Measurements from ENCODE around the gene MYLK.

The MYLK gene

DNA sequence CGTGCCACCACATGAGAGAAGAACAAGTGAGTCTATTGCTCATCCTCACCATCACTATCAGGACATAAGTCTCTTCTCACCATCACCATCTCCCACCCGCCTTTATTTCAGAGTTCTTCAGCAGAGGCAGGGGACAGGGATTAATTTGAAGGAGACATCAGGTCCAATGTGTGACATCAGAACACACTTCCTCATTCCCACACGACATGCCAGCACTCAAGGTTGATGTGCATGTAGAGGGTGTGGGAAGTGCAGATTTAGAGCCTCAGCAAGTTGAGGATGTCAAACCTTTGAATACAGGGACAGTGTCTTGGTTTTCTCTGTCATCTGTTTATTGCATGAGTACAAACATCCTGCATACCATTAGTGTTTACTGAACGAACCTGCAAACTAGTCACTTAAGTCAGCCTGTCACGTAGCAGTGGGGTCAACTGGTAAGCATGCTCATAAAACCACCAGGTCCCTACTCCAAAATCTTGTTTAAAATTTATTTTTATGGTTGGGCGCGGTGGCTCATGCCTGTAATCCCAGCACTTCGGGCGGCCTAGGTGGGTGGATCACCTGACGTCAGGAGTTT lies 104.4 kb downstream of the MYLK start:
- in situ Hi-C loops (cut with HindIII; ENCODE audit: low sequenced_read_pairs) = no loop called here

DNA sequence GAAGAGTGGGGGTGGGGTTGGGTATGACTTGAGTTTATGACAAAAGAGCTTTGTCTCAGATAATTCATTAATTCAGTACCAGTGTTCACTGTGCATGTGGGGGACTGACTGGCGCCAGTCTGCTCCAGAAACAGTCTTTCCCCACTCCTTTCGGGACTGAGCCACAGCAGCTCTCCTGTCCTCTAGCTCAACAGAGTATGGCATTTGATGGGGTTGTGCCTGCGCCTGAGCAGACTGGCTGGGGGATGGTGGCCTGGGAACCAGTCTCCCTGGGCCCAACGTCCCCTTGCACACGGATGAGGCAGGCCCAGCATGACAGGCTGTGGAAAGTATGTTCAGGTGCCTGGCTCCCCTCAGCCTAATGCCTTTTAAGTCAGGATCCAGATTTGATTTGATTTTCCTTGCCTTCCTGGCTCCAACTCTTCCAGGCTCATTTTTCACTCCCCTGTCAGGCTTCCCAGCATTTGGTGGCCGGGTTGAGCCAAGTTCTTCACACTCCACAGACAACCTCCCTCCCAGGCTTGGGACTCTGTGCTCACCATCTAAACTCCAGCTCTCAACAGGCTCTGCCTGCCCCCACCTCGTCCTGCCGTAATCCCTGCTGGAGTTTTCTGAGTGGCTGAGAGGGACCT lies 105.0 kb downstream of the MYLK start:
- in situ Hi-C loops (cut with HindIII; ENCODE audit: low sequenced_read_pairs) = no loop called here

DNA sequence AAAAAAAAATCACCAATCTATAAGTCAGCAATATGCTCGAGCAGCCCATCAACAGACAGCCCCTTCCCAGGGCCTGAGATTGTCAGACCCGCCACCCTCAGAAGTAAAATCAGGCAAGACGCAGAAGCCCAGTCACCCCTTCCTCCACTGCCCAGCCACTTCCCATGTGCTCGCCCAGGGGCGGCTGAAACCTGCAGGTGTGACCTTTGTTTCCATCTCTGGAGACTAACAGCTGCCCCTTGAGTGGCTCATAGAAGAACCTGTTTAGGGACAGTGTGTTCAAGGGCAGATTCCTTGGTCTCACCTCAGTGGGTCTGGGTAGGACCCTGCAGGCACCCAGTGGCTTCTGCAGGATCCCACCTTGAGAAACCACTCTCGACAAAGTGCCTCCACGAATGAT lies 105.6 kb downstream of the MYLK start:
- in situ Hi-C loops (cut with HindIII; ENCODE audit: low sequenced_read_pairs) = no loop called here

DNA sequence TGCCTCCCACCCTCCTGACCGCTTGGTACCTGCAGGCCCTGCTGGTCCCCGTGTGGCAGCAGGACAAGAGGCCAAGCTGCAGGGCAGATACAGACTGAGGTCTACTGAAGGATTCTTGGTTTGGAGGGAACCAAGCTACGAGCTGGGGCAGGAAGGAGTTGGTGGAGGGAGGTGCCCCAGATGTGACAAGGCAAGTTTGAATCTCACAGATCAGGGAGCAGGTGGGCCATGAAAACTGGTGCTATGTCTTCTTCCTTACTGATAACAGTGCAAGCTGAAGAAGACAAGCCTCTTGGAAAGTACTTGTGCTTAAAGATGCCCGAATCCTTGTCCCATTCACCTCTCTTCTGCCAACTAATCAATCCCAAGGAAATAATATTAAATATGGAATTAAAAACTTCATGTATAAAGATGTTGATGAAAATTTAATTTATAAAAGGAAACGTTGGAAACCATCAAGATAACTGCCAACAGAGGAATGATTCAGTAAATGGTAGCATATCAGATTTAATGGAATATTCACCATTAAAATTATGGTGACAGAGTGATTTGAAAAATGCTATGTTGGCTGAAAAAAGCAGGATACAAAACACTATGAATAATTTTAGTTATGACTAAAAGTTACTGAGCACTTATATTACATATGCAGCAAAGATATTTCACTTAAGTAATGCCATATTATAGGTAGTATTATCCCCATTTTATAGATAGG lies 107.9 kb downstream of the MYLK start:
- in situ Hi-C loops (cut with HindIII; ENCODE audit: low sequenced_read_pairs) = no loop called here

DNA sequence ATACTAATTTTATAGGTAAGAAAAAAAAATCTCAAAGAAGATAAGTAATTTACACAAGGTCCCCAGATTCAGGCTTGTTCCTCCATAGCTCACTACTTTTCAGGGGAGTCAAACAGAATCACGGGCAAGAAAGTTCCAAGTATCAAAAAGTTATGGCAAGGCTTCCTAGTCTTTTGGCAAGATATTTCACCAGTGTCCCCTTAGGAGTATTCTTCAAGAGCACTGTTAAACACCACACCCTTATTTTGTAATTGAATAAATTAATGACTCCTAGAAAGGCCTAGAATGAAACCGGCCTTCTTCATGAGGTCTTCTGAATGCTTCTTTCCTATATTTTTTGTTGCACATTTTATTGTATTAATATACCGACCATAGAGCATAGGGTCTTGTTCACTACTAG lies 109.7 kb downstream of the MYLK start:
- in situ Hi-C loops (cut with HindIII; ENCODE audit: low sequenced_read_pairs) = no loop called here

DNA sequence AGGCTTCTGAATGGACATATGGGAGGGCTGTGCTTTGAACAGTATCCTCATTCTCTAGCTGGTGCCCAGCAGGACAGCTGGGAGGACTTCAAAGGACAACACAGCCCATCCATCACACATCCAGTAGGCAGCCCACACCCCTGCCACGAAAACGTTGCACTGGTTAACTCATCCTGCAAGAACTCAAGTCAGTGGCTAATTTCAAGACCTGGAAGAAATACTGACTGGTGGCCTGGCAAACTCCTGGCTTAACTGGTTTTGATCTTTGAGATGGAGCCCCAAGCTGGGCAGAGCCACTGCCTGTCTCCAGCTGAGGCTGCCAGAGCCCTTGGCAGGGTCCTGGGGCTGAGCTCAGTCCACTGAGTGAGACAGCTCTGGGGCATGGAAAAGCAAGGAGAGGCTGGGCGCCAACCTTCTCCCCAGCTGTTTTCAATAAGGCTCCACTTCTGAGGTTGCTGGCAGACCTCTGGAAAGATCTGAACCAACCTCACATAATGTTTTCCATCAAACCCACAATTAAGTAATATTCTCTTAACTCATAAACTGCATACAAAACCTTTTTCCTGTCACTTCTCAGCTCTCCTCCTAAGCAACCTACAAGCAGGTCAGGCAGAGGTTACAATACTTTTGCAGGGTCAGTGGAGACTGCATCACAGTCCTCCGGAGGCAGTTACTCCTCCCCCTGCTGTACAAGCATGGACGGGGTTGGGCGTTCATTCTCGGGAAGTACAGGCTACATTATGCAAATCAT lies 110.3 kb downstream of the MYLK start:
- in situ Hi-C loops (cut with HindIII; ENCODE audit: low sequenced_read_pairs) = no loop called here

DNA sequence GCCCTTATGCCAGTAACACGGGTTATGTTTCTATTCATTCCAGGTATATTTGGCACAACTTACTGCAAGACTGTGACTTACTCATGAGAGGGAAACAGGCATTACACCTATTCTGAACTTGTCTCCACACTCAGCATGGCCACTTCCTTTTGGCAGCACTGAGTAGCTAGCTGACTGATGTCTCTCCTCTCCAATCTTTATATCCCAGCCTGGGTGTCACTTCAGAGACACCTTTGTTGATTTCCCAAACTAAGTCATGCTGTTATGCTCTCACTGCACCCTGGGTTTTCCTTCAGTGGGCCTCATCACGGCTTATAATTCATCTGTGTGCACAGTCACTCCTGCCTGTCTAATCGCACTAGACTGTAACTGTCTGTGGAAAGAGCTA lies 114.8 kb downstream of the MYLK start:
- in situ Hi-C loops (cut with HindIII; ENCODE audit: low sequenced_read_pairs) = no loop called here

DNA sequence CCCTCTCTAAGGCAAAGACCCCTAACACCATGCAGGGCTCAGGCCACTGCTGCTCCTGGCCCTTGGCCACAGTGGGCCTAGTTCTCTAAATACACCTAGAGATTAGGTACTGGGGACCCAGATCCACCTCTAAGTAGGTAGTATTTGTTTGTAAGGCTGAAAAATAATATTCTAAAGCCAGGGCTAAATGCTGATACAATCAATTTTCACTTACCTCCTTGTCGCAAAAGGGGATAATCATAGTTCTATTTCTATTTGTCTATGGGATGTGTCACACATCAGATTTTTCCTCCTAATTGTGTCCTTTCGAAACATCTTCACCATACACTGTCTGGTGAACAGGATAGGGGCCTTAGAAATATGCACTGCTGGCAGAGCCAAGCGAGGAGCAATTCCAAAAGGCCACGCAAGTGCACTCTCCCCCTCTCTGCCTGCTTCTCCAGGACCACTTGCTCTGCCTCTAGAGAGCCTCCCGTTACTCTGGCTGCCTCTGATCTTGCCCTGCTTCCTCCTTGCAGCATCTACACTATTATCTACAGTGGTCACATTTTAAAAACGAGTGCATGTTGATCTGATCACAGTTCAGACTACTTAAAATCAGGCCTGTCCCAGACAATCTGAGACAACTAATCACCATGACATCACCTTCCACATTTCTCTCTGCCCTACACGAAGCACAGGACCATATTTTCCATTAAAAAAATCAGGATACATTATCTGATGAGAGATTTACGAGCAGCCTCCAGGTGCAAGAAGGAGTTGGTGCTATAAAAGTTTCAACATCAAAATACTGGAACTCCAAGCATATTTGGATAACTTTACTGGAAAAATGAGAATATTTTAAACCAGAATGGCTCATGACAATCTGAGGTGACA lies 115.4 kb downstream of the MYLK start:
- in situ Hi-C loops (cut with HindIII; ENCODE audit: low sequenced_read_pairs) = no loop called here

DNA sequence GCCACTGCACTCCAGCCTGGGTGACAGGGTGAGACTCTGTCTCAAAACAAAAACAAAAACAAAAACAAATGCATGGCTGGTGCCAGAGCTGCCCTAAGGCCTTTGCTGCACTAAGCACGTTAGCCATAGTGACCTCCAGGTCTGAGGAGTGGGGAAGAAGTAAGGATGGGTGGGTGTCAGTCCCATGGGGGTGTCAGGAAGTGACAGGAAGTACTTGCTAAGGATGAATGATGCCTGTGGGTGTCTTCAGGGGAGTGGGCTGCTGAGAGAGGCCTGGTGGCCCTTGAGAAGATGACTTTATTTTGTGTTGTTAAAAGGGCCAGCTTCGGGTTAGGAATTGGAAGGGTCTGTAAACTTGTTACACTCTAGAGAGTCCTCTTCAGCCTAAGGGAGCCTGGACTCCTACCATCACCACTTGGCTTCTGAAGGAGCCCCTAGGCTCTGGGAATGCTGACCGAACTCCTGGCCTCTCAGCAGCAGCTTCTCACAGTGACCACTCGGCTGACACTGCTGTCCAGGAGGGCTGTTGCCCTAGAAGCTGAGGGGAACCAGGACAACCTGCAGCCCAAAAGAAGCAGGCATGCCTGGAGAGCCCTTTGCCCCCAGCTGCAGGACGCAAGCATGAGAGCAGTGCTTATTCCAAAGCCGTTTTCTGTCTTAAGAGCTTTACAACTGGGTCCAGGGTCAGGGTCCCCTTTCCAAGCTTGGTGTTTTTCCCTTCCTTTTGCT lies 116.4 kb downstream of the MYLK start:
- in situ Hi-C loops (cut with HindIII; ENCODE audit: low sequenced_read_pairs) = no loop called here

DNA sequence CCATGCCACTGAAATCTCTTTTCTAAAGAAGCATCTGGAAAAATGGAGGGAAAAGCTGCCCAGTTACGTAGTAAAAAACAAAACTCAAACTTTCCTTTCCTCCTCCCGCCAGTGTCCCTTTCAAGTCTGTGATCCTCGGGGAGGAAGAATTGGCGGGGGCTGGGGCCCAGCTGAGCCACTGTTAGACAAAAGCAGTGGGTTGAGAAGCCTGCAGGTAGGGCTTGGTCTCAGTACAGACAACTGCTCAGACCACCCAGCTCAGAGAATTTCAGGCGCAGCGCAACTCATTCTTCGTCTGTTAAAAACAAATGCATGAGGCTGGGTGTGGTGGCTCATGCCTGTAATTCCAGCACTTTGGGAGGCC lies 117.1 kb downstream of the MYLK start:
- in situ Hi-C loops (cut with HindIII; ENCODE audit: low sequenced_read_pairs) = no loop called here

DNA sequence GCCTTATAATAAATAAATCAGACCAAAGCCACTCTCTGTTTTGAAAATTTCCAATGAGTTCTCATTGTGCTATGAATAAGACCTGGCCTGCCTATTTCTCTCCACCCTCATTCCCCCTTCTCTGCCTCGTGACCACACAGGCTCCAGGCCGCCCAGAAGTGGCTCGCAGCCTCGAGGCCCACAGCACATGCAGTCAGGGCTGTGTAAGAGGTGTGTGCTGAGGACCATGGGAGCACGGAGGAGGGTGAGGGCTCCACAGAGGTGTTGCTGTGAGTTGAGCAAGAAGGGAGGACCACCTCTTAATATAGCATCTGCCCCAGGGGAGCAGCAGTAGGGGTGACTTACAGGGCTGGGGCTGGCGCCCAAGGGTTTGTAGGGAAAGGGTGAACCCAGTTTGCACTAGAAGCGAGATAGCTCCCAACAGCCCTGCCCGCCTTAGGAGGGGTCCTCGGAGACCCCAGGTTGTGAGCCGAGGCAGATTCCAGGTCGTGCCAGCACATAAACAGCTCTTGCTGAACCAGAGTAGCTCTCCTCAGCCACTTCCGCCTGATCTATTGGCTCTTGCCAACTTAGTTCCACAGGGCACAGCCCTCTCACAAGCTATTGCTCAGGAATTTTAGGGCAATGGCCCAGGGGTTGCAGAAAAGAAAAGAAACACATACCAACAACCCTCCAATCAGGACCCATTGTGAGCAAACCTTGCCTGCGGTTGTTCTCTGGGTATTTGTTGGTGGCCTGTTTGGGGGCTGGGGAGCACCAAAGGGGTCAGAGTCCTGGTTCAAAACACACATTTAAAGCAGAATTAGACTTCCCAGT lies 117.7 kb downstream of the MYLK start:
- in situ Hi-C loops (cut with HindIII; ENCODE audit: low sequenced_read_pairs) = no loop called here

DNA sequence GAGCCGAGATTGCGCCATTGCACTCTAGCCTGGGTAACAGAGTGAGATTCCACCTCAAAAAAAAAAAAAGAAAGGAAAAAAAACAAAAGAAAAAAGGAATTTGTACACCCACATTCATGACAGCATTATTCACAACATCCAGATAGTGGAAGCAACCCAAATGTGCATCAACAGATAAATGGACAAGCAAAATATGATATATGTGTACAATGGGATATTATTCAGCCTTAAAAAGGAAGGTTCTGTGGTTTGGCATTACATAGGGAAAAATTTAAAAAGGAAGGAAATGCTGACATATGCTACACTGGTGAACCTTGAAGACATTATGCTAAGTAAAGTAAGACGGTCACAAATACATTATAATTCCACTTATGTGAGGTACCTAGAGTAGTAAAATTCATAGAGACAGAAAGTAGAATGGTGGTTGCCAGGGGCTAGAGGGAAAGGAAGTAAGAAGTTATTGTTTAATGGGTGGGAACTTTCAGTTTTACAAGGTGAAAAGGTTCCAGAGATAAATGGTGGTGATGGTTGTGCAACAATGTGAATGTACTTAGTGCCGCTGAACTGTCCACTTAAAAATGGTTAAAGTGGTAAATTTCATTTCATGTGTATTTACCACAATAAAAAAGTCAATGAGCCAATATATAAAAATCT lies 118.5 kb downstream of the MYLK start:
- in situ Hi-C loops (cut with HindIII; ENCODE audit: low sequenced_read_pairs) = no loop called here

DNA sequence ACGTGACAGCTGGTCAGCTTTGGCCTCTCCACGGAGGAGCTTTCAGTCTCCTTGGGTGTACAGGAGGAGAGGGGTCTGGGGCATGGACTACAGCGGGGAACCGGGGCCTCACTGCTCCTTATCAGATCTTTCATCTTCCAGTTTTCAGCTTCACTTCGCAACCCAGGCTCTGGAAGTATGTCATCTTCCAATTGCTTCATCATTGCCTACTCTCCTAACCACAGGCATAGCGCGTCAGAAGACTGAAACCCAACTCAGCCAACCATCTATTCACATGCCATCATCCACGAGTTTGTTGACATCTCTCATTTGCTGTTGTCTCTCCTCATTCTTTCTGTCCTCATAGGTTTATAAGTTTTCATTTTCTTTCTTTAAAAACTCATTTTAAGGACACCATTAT lies 119.5 kb downstream of the MYLK start:
- in situ Hi-C loops (cut with HindIII; ENCODE audit: low sequenced_read_pairs) = no loop called here

DNA sequence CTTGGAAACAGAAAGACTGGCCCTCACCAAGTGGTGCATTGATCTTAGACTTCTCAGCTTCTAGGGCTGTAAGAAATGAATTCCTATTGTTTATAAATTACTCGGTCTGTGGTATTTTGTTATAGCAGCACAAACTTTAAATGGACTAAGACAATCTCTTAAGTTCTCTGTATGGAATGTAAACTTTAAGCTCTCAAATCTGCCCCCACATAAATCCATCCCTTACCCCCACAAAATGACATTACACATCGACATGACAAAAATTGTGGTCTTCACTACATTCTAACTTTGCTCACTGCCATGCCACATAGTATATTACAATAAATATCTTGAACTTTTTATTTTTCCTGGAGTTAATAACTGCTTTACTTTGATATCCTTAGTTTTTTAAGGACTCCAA lies 121.3 kb downstream of the MYLK start:
- in situ Hi-C loops (cut with HindIII; ENCODE audit: low sequenced_read_pairs) = no loop called here

DNA sequence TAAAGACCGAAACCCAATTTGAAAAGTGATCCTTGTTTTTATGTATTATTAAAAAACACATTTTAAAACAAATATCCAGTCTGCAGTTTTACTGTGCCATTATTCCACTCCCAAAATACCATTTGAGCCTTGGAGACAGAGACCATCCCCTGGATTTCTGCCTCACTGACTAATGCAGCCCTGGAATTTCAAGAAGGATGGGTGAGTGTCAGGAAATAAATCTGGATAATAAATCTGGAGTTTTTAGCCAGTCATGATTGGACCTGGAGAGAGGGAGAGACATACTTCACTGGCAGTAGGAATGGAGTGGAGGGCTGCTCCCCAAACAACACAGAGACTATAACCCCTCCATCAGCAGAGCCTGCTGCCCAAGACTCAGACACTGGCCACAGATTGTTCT lies 123.3 kb downstream of the MYLK start:
- in situ Hi-C loops (cut with HindIII; ENCODE audit: low sequenced_read_pairs) = no loop called here

DNA sequence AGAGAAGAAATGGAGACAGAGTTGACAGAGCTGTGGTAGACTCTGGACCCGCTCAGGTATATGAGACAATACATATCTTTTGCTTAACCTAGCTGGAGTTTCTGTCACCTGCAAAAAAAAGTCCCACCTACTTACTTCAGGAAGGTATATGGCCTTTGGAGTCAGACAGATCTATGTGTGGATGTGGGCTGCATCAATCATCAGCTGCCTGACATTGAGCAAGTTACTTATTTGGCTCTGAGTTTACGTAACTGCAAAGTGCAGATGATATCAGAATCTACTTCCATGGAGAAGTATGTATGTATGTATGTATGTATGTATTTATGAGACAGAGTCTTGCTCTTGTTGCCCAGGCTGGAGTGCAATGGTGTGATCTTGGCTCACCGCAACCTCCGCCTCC lies 124.3 kb downstream of the MYLK start:
- in situ Hi-C loops (cut with HindIII; ENCODE audit: low sequenced_read_pairs) = loop anchor here (5.0 kb wide), 1 partner anchor 82 kb away; no protein-coding TSS in a partner anchor

DNA sequence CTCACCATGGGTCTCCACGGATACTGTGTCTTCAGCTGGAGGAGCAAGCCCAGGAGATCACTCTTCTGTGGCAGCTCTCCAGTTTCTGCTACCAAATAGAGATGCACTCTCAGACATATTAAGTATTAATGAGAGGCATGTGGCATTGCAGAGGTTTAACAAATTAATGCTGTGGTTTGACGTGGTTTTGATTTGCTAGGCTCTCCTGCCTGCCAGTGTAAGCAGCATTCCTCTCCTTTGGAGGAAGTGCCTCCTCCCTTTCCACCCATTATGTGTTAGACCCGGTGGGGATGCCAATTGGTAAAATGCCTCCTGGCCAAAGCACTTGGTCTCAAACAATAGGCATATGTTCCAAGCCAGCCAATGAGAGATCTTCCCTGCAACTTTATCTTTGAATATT lies 124.8 kb downstream of the MYLK start:
- in situ Hi-C loops (cut with HindIII; ENCODE audit: low sequenced_read_pairs) = loop anchor here (5.0 kb wide), 1 partner anchor 83 kb away; no protein-coding TSS in a partner anchor

DNA sequence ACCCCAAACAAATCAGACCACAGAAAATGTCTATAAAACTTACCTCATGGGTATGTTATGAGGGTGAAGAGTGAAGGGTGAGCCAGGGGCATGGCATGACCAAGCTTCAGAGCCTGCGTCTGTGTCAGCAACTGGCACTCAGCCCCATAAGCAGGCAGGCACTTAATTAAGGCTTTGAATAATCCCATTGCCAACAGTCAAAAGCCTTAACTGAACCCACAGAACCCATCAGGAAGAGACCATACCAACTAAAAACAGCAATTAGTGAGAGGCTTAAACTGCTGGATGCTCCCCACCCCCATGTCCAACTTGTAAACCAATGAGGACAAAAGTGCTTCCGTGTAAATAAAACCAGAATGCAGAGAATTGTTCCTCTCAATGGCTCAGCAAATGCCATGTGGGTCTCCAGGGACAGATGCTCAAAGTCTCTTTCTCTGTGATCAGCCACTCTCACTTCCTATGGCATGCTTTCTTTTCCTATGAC lies 126.0 kb downstream of the MYLK start:
- in situ Hi-C loops (cut with HindIII; ENCODE audit: low sequenced_read_pairs) = loop anchor here (5.0 kb wide), 1 partner anchor 84 kb away; no protein-coding TSS in a partner anchor
